Activated CD4-positive, alpha-beta memory T cell treated with anti-CD3 and anti-CD28 coated beads, Interleukin-2, amount 10 ng/mL, durations not matched to agents 7 days and 5 days (primary cell): ENCODE measurements around the gene CALM1. TPM values are rescaled to one million over a fixed set of nuclear protein-coding genes. Genes with fewer than 3 reads are reported as not detected.

Experiments used
- CTCF ChIA-PET: fragments of 350-600 bp; sonication (Branson Sonifier 250); formaldehyde crosslinking; loops from one replicate; lab custom pipeline; 2021; ENCODE audit warnings: antibody characterized with exemption, inconsistent platforms; lab: Charles Lee
- POLR2A ChIA-PET: fragments of 350-600 bp; sonication (Branson Sonifier 250); formaldehyde crosslinking; loops from one replicate; lab custom pipeline; 2021; ENCODE audit warnings: antibody characterized with exemption; lab: Charles Lee
- DNase-seq: peaks from one replicate; pipeline ENCODE4 v3.0.0-alpha.2; 2020
- H3K27ac Mint-ChIP-seq: one replicate; pipeline ENCODE4 v1.8.0; 2021; ENCODE audit warnings: mild to moderate bottlenecking, mixed read lengths
- H3K27me3 Mint-ChIP-seq: one replicate; pipeline ENCODE4 v1.8.0; 2021; ENCODE audit warnings: mixed read lengths
- H3K36me3 Mint-ChIP-seq: one replicate; pipeline ENCODE4 v1.8.0; 2021; ENCODE audit warnings: low read depth, mixed read lengths
- H3K4me1 Mint-ChIP-seq: one replicate; pipeline ENCODE4 v1.8.0; 2021; ENCODE audit warnings: mixed read lengths
- H3K4me3 Mint-ChIP-seq: one replicate; pipeline ENCODE4 v1.8.0; 2021; ENCODE audit warnings: mild to moderate bottlenecking, mixed read lengths
- H3K9me3 Mint-ChIP-seq: one replicate; pipeline ENCODE4 v1.8.0; 2021; ENCODE audit warnings: mixed read lengths
- total RNA-seq, 2 experiments: library from RNA; stranded (reverse); gene quantifications; one replicate each; pipeline ENCODE4 v1.2.3, GENCODE V29; 2021

Gene CALM1
- total RNA-seq, 2 experiments from 2014 or later, result 901 TPM

GRCh38 chr14:90438841-90439240 lies 42.0 kb downstream of the CALM1 start:
- Mint-ChIP-seq H3K4me3 (no peak overlapping the region), H3K27ac (no peak overlapping the region), H3K27me3 (peaks cover 4% of the 10 kb centered on the region), H3K9me3 (no peaks in the 10 kb centered on the region), H3K36me3 (no peaks in the 10 kb centered on the region), H3K4me1 (no peaks in the 10 kb centered on the region)
- DNase-seq, result no peak
- ChIA-PET POLR2A (no interaction called here), CTCF (no interaction called here)

- DNase-seq, result no peak
- no peak overlapping the region for H3K27ac Mint-ChIP-seq
- POLR2A ChIA-PET, result no interaction called here
- no peak overlapping the region for H3K4me3 Mint-ChIP-seq
- CTCF ChIA-PET, result no interaction called here
- no peaks in the 10 kb centered on the region for H3K9me3 Mint-ChIP-seq
- no peaks in the 10 kb centered on the region for H3K36me3 Mint-ChIP-seq
- no peaks in the 10 kb centered on the region for H3K4me1 Mint-ChIP-seq
- H3K27me3 Mint-ChIP-seq, result peaks cover 4% of the 10 kb centered on the region
These were observed 43.2 kb downstream of the CALM1 start for GRCh38 chr14:90440021-90440451.

GRCh38 chr14:90440592-90440991 lies 43.8 kb downstream of the CALM1 start:
- Mint-ChIP-seq H3K9me3 (peaks cover 2% of the 10 kb centered on the region), H3K27ac (no peak overlapping the region), H3K4me1 (no peaks in the 10 kb centered on the region), H3K4me3 (no peak overlapping the region), H3K36me3 (no peaks in the 10 kb centered on the region), H3K27me3 (peaks cover 4% of the 10 kb centered on the region)
- no peak for DNase-seq
- ChIA-PET POLR2A (no interaction called here), CTCF (no interaction called here)

- POLR2A ChIA-PET, result no interaction called here
- CTCF ChIA-PET, result interaction anchor here (0.8 kb wide), 1 partner anchor 43 kb away, joined by 3 read pairs; no protein-coding TSS in a partner anchor
- DNase-seq, result no peak
- Mint-ChIP-seq H3K27me3 (peaks cover 4% of the 10 kb centered on the region), H3K36me3 (no peaks in the 10 kb centered on the region), H3K27ac (no peak overlapping the region), H3K4me3 (no peak overlapping the region), H3K4me1 (no peaks in the 10 kb centered on the region), H3K9me3 (peaks cover 2% of the 10 kb centered on the region)
These were observed 45.6 kb downstream of the CALM1 start for GRCh38 chr14:90442388-90442787.

GRCh38 chr14:90443161-90444076 lies 46.6 kb downstream of the CALM1 start:
- CTCF ChIA-PET, result no interaction called here
- H3K9me3 Mint-ChIP-seq, result peaks cover 4% of the 10 kb centered on the region
- no peak overlapping the region for H3K4me3 Mint-ChIP-seq
- no peak for DNase-seq
- no peak overlapping the region for H3K27ac Mint-ChIP-seq
- no peaks in the 10 kb centered on the region for H3K4me1 Mint-ChIP-seq
- no peaks in the 10 kb centered on the region for H3K36me3 Mint-ChIP-seq
- H3K27me3 Mint-ChIP-seq, result peaks cover 4% of the 10 kb centered on the region
- POLR2A ChIA-PET, result no interaction called here

- Mint-ChIP-seq H3K4me1 (no peaks in the 10 kb centered on the region), H3K36me3 (no peaks in the 10 kb centered on the region), H3K27me3 (peaks cover 4% of the 10 kb centered on the region), H3K27ac (no peak overlapping the region), H3K4me3 (no peak overlapping the region), H3K9me3 (peaks cover 4% of the 10 kb centered on the region)
- ChIA-PET CTCF (no interaction called here), POLR2A (no interaction called here)
- no peak for DNase-seq
These were observed 47.4 kb downstream of the CALM1 start for GRCh38 chr14:90444077-90444696.

- Mint-ChIP-seq H3K9me3 (peaks cover 4% of the 10 kb centered on the region), H3K36me3 (no peaks in the 10 kb centered on the region), H3K27me3 (peaks cover 4% of the 10 kb centered on the region), H3K27ac (no peak overlapping the region), H3K4me3 (no peak overlapping the region), H3K4me1 (no peaks in the 10 kb centered on the region)
- no peak for DNase-seq
- ChIA-PET CTCF (no interaction called here), POLR2A (no interaction called here)
These were observed 48.2 kb downstream of the CALM1 start for GRCh38 chr14:90445011-90445410.

GRCh38 chr14:90446405-90446804 lies 49.6 kb downstream of the CALM1 start:
- Mint-ChIP-seq H3K4me1 (no peaks in the 10 kb centered on the region), H3K9me3 (peaks cover 4% of the 10 kb centered on the region), H3K27me3 (peaks cover 4% of the 10 kb centered on the region), H3K4me3 (no peak overlapping the region), H3K27ac (no peak overlapping the region), H3K36me3 (no peaks in the 10 kb centered on the region)
- ChIA-PET CTCF (no interaction called here), POLR2A (no interaction called here)
- no peak for DNase-seq

GRCh38 chr14:90447720-90448497 lies 51.1 kb downstream of the CALM1 start:
- CTCF ChIA-PET, result no interaction called here
- no peak overlapping the region for H3K27ac Mint-ChIP-seq
- H3K27me3 Mint-ChIP-seq, result peaks cover 4% of the 10 kb centered on the region
- H3K9me3 Mint-ChIP-seq, result peaks cover 4% of the 10 kb centered on the region
- POLR2A ChIA-PET, result no interaction called here
- H3K4me1 Mint-ChIP-seq, result peaks cover 8% of the 10 kb centered on the region
- no peaks in the 10 kb centered on the region for H3K36me3 Mint-ChIP-seq
- no peak overlapping the region for H3K4me3 Mint-ChIP-seq
- no peak for DNase-seq

GRCh38 chr14:90449411-90449810 lies 52.6 kb downstream of the CALM1 start:
- no peak overlapping the region for H3K27ac Mint-ChIP-seq
- H3K27me3 Mint-ChIP-seq, result no peaks in the 10 kb centered on the region
- CTCF ChIA-PET, result no interaction called here
- H3K4me1 Mint-ChIP-seq, result peaks cover 11% of the 10 kb centered on the region
- H3K9me3 Mint-ChIP-seq, result peaks cover 4% of the 10 kb centered on the region
- no peak for DNase-seq
- H3K4me3 Mint-ChIP-seq, result no peak overlapping the region
- POLR2A ChIA-PET, result no interaction called here
- no peaks in the 10 kb centered on the region for H3K36me3 Mint-ChIP-seq

GRCh38 chr14:90450151-90450550 lies 53.3 kb downstream of the CALM1 start:
- Mint-ChIP-seq H3K4me3 (no peak overlapping the region), H3K9me3 (peaks cover 4% of the 10 kb centered on the region), H3K27me3 (no peaks in the 10 kb centered on the region), H3K36me3 (no peaks in the 10 kb centered on the region), H3K27ac (no peak overlapping the region), H3K4me1 (peaks cover 11% of the 10 kb centered on the region)
- POLR2A ChIA-PET, result no interaction called here
- CTCF ChIA-PET, result no interaction called here
- DNase-seq, result no peak

- H3K27me3 Mint-ChIP-seq, result no peaks in the 10 kb centered on the region
- no peak overlapping the region for H3K4me3 Mint-ChIP-seq
- H3K9me3 Mint-ChIP-seq, result peaks cover 2% of the 10 kb centered on the region
- DNase-seq, result no peak
- no peaks in the 10 kb centered on the region for H3K36me3 Mint-ChIP-seq
- H3K27ac Mint-ChIP-seq, result no peak overlapping the region
- ChIA-PET CTCF (no interaction called here), POLR2A (no interaction called here)
- peaks cover 11% of the 10 kb centered on the region for H3K4me1 Mint-ChIP-seq
These were observed 53.8 kb downstream of the CALM1 start for GRCh38 chr14:90450667-90451066.

GRCh38 chr14:90451443-90451842 lies 54.6 kb downstream of the CALM1 start:
- H3K4me1 Mint-ChIP-seq, result peaks cover 11% of the 10 kb centered on the region

More at GRCh38 chr14:90451443-90451842, 54.6 kb downstream of the CALM1 start:
- ChIA-PET CTCF (no interaction called here), POLR2A (no interaction called here)
- Mint-ChIP-seq H3K27ac (no peak overlapping the region), H3K36me3 (no peaks in the 10 kb centered on the region), H3K9me3 (peaks cover 2% of the 10 kb centered on the region), H3K27me3 (no peaks in the 10 kb centered on the region), H3K4me3 (no peak overlapping the region)
- DNase-seq, result no peak
